Germinal center (tissue), 1 donor: ENCODE results near the gene FXYD7.
"Not testable (repeated sequence)": the region's sequence is repeated elsewhere in the genome, so short reads cannot be mapped to it uniquely, and the experiment has no call there.

Experiments used
- DNase-seq: peaks from one replicate; pipeline ENCODE4 v3.0.0; 2012; ENCODE audit warnings: mixed read lengths, low spot score

FXYD7 gene

GRCh38 chr19:35143231-35143715 is at the start of gene FXYD7:
FXYD7 (plus strand) TSS chr19:35143255; CDS start chr19:35143334, 79 bp downstream.
- no peak for DNase-seq

GRCh38 chr19:35093430-35093829 is 49.6 kb upstream of the FXYD7 start:
- DNase-seq = no peak

GRCh38 chr19:35093941-35094647 is 49.0 kb upstream of the FXYD7 start:
- no peak for DNase-seq

- DNase-seq = no peak
Measured at GRCh38 chr19:35094656-35095055, 48.4 kb upstream of the FXYD7 start.

GRCh38 chr19:35095667-35096368 is 47.2 kb upstream of the FXYD7 start:
- DNase-seq = no peak

GRCh38 chr19:35098413-35099049 is 44.5 kb upstream of the FXYD7 start:
- DNase-seq = no peak

GRCh38 chr19:35099155-35099896 is 43.7 kb upstream of the FXYD7 start:
- DNase-seq = no peak

- no peak for DNase-seq
Measured at GRCh38 chr19:35099897-35100275, 43.2 kb upstream of the FXYD7 start.

- DNase-seq = no peak
Measured at GRCh38 chr19:35100588-35101533, 42.2 kb upstream of the FXYD7 start.

- not testable (repeated sequence) for DNase-seq
Measured at GRCh38 chr19:35101949-35102348, 41.1 kb upstream of the FXYD7 start.

GRCh38 chr19:35103614-35104013 is 39.4 kb upstream of the FXYD7 start:
- DNase-seq = not testable (repeated sequence)

- no peak for DNase-seq
Measured at GRCh38 chr19:35104361-35104760, 38.7 kb upstream of the FXYD7 start.

GRCh38 chr19:35105047-35105410 is 38.0 kb upstream of the FXYD7 start:
- DNase-seq = no peak

GRCh38 chr19:35105411-35106290 is 37.4 kb upstream of the FXYD7 start:
- DNase-seq = no peak

- DNase-seq = no peak
Measured at GRCh38 chr19:35106291-35106583, 36.8 kb upstream of the FXYD7 start.

GRCh38 chr19:35106898-35107541 is 36.0 kb upstream of the FXYD7 start:
- no peak for DNase-seq

GRCh38 chr19:35107545-35107944 is 35.5 kb upstream of the FXYD7 start:
- no peak for DNase-seq

- no peak for DNase-seq
Measured at GRCh38 chr19:35108730-35109129, 34.3 kb upstream of the FXYD7 start.

GRCh38 chr19:35109395-35110112 is 33.5 kb upstream of the FXYD7 start:
- no peak for DNase-seq
